Measurements from ENCODE around the gene CAPS2.
"Not testable (repeated sequence)": the region's sequence is repeated elsewhere in the genome, so short reads cannot be mapped to it uniquely, and the experiment has no call there.

The CAPS2 gene

GRCh38 chr12:75360920-75361319, 30.8 kb upstream of the CAPS2 start:
- no peak for TF ChIP-seq CTCF (IDR thresholded peaks at IDR 0.05; ENCODE audit: unreplicated experiment in 3 of 3)
- H3K4me3 Mint-ChIP-seq = no peak overlapping the region
- no peaks in the 10 kb centered on the region for H3K36me3 Mint-ChIP-seq (ENCODE audit: low read depth)
- H3K27me3 Mint-ChIP-seq (ENCODE audit: low read depth) = no peaks in the 10 kb centered on the region
- H3K4me1 Mint-ChIP-seq = no peaks in the 10 kb centered on the region
- H3K27ac Mint-ChIP-seq = no peak overlapping the region
- H3K9me3 Mint-ChIP-seq = no peaks in the 10 kb centered on the region

- no peak overlapping the region for H3K27ac Mint-ChIP-seq
- H3K27me3 Mint-ChIP-seq (ENCODE audit: low read depth) = no peaks in the 10 kb centered on the region
- H3K36me3 Mint-ChIP-seq (ENCODE audit: low read depth) = peaks cover 7% of the 10 kb centered on the region
- H3K4me3 Mint-ChIP-seq = no peak overlapping the region
- no peak for TF ChIP-seq CTCF (IDR thresholded peaks at IDR 0.05; ENCODE audit: unreplicated experiment in 3 of 3)
- H3K4me1 Mint-ChIP-seq = no peaks in the 10 kb centered on the region
- H3K9me3 Mint-ChIP-seq = peaks cover 35% of the 10 kb centered on the region
Observed at GRCh38 chr12:75354011-75354410, 23.9 kb upstream of the CAPS2 start.

- H3K27me3 Mint-ChIP-seq (ENCODE audit: low read depth) = no peaks in the 10 kb centered on the region
- H3K36me3 Mint-ChIP-seq (ENCODE audit: low read depth) = peaks cover 7% of the 10 kb centered on the region
- no peak overlapping the region for H3K4me3 Mint-ChIP-seq
- H3K4me1 Mint-ChIP-seq = no peaks in the 10 kb centered on the region
- H3K27ac Mint-ChIP-seq = no peak overlapping the region
- peaks cover 35% of the 10 kb centered on the region for H3K9me3 Mint-ChIP-seq
- no peak for TF ChIP-seq CTCF (IDR thresholded peaks at IDR 0.05; ENCODE audit: unreplicated experiment in 3 of 3)
Observed at GRCh38 chr12:75350413-75350812, 20.3 kb upstream of the CAPS2 start.

GRCh38 chr12:75349946-75350345, 19.8 kb upstream of the CAPS2 start:
- H3K4me1 Mint-ChIP-seq = no peaks in the 10 kb centered on the region
- no peaks in the 10 kb centered on the region for H3K27me3 Mint-ChIP-seq (ENCODE audit: low read depth)
- H3K27ac Mint-ChIP-seq = no peak overlapping the region
- peaks cover 32% of the 10 kb centered on the region for H3K9me3 Mint-ChIP-seq
- TF ChIP-seq CTCF (IDR thresholded peaks at IDR 0.05; ENCODE audit: unreplicated experiment in 3 of 3) = no peak
- H3K36me3 Mint-ChIP-seq (ENCODE audit: low read depth) = peaks cover 5% of the 10 kb centered on the region
- no peak overlapping the region for H3K4me3 Mint-ChIP-seq

GRCh38 chr12:75346215-75346614, 16.1 kb upstream of the CAPS2 start:
- not testable (repeated sequence) for H3K9me3 Mint-ChIP-seq

GRCh38 chr12:75345531-75345930, 15.4 kb upstream of the CAPS2 start:
- no peak for TF ChIP-seq CTCF (IDR thresholded peaks at IDR 0.05; ENCODE audit: unreplicated experiment in 3 of 3)
- H3K36me3 Mint-ChIP-seq (ENCODE audit: low read depth) = no peaks in the 10 kb centered on the region
- no peaks in the 10 kb centered on the region for H3K9me3 Mint-ChIP-seq
- no peaks in the 10 kb centered on the region for H3K27me3 Mint-ChIP-seq (ENCODE audit: low read depth)
- H3K4me3 Mint-ChIP-seq = no peak overlapping the region
- no peak overlapping the region for H3K27ac Mint-ChIP-seq
- no peaks in the 10 kb centered on the region for H3K4me1 Mint-ChIP-seq

More at GRCh38 chr12:75346215-75346614, 16.1 kb upstream of the CAPS2 start:
- H3K27ac Mint-ChIP-seq; H3K4me1 Mint-ChIP-seq; H3K27me3 Mint-ChIP-seq (ENCODE audit: low read depth); H3K36me3 Mint-ChIP-seq (ENCODE audit: low read depth); H3K4me3 Mint-ChIP-seq: not testable (repeated sequence)

Data from nephron (organoid).